K562 (cell line): ENCODE results near the gene SLC17A9. TPM values are rescaled to one million over a fixed set of nuclear protein-coding genes. Genes with fewer than 3 reads are reported as not detected.

Experiments
- ATAC-seq: fragments of 200-7000 bp; cut with Tn5 transposase; 3 replicates; pipeline ENCODE4 v1.9.1; 2020; ENCODE audit warnings: moderate library complexity
- BruUV-seq: library from RNA; stranded (reverse); fragments of 400-500 nt; replicated peaks from 2 replicates; lab custom pipeline; 2021; lab: Mats Ljungman, UMichigan
- CTCF ChIA-PET: fragments of 300-600 bp; formaldehyde crosslinking; extraction: SDS; loops from one replicate; lab custom pipeline; 2021; ENCODE audit warnings: low intra/inter-chr PET ratio; lab: Yijun Ruan, JAX
- POLR2A ChIA-PET: fragments of 300-600, 350-650 bp; sonication (Branson Sonifier 250); formaldehyde crosslinking; extraction: SDS; loops from one replicate; lab custom pipeline; 2021; ENCODE audit warnings: antibody characterized with exemption, inconsistent platforms; lab: Yijun Ruan, JAX
- DNase-seq, 4 experiments: peaks; one replicate each; pipeline versions ENCODE4 v3.0.0 to v3.0.0-alpha.2; 2011 to 2018; ENCODE audit warnings: low spot score in 3 of 4, mixed read lengths in 3 of 4; ENCODE audit errors: extremely low read depth in 1 of 4
- FAIRE-seq: peaks from 2 replicates; lab custom pipeline; 2011; peaks lifted over from hg19 to GRCh38; lab: Jason Lieb, UNC
- H2AFZ ChIP-seq: 2 replicates; pipeline ENCODE4 v1.6.0; 2011; ENCODE audit warnings: low read depth, low read length, control low read depth, inconsistent platforms
- H3K27ac ChIP-seq: fragments of 200-600 bp; 3 replicates; pipeline ENCODE4 v1.8.0; 2011; ENCODE audit warnings: low read depth, mild to moderate bottlenecking, control low read depth, inconsistent platforms, low read length, moderate library complexity, mixed read lengths; ENCODE audit errors: extremely low read depth
- H3K27me3 ChIP-seq, 2 experiments: fragments of 300-600 bp in 1 of 2; 2 replicates in 1 of 2; 3 replicates in 1 of 2; pipeline versions ENCODE4 v1.6.0 to v1.8.0; 2011; ENCODE audit warnings: inconsistent platforms in 2 of 2, low read length in 2 of 2, mild to moderate bottlenecking in 1 of 2, mixed read lengths in 1 of 2, moderate library complexity in 1 of 2; ENCODE audit not compliant: control insufficient read depth in 2 of 2, insufficient read depth in 2 of 2
- H3K36me3 ChIP-seq: fragments of 300-600 bp; 3 replicates; pipeline ENCODE4 v1.8.0; 2011; ENCODE audit warnings: mild to moderate bottlenecking, low read length, inconsistent platforms; ENCODE audit not compliant: control insufficient read depth, insufficient read depth
- H3K4me1 ChIP-seq, 2 experiments: fragments of 200-600 bp in 1 of 2; replicated peaks in 1 of 2; 2 replicates in 1 of 2; 3 replicates in 1 of 2; pipeline versions ENCODE4 v1.5.1 to v1.8.0; 2011; ENCODE audit warnings: inconsistent platforms in 2 of 2, low read length in 2 of 2, mild to moderate bottlenecking in 1 of 2, mixed read lengths in 1 of 2, moderate library complexity in 1 of 2; ENCODE audit not compliant: control insufficient read depth in 2 of 2, insufficient read depth in 2 of 2
- H3K4me2 ChIP-seq: 2 replicates; pipeline ENCODE4 v1.6.1; 2011; ENCODE audit warnings: low read length, control low read depth, inconsistent platforms, mixed read lengths; ENCODE audit not compliant: insufficient read depth
- H3K4me3 ChIP-seq: fragments of 200-600 bp; sonication (generic), shearing (Covaris generic); 2 replicates; pipeline ENCODE4 v1.5.1; 2016; ENCODE audit warnings: control low read depth, inconsistent platforms
- H3K79me2 ChIP-seq: fragments of 200-600 bp; 3 replicates; pipeline ENCODE4 v1.8.0; 2011; ENCODE audit warnings: low read length, inconsistent platforms; ENCODE audit not compliant: control insufficient read depth, insufficient read depth
- H3K9ac ChIP-seq, 2 experiments: 2 replicates each; pipeline versions ENCODE4 v1.6.0 to v1.6.1; 2011; ENCODE audit warnings: low read depth in 2 of 2, low read length in 2 of 2, control low read depth in 1 of 2, inconsistent platforms in 1 of 2, mild to moderate bottlenecking in 1 of 2, mixed read lengths in 1 of 2; ENCODE audit not compliant: insufficient read depth in 1 of 2
- H3K9me1 ChIP-seq: one replicate; pipeline ENCODE4 v1.6.0; 2011; ENCODE audit warnings: inconsistent platforms, mild to moderate bottlenecking, low read length, moderate library complexity; ENCODE audit not compliant: control insufficient read depth, insufficient read depth
- H3K9me3 ChIP-seq: replicated peaks from 2 replicates; pipeline ENCODE4 v1.5.1; 2011; ENCODE audit warnings: low read depth, low read length, inconsistent platforms; ENCODE audit not compliant: control insufficient read depth, insufficient read depth
- H4K20me1 ChIP-seq: replicated peaks from 2 replicates; pipeline ENCODE4 v1.6.1; 2011; ENCODE audit warnings: low read length, inconsistent platforms, mixed read lengths; ENCODE audit not compliant: control insufficient read depth, insufficient read depth
- ARID2 ChIP-seq: fragments of 450-650 bp; IDR thresholded peaks from 2 replicates; pipeline ENCODE4 v1.6.1; 2017; ENCODE audit warnings: antibody characterized with exemption, mild to moderate bottlenecking
- ARNT ChIP-seq, 2 experiments: fragments of 450-650 bp; IDR thresholded peaks; 2 replicates each; pipeline ENCODE4 v1.6.1; 2016; ENCODE audit warnings: mild to moderate bottlenecking in 1 of 2
- CBX8 ChIP-seq: fragments of 200-600 bp; sonication (generic); IDR thresholded peaks from 2 replicates; pipeline ENCODE4 v1.6.1; 2012; ENCODE audit warnings: borderline replicate concordance, mixed run types, low read depth, mild to moderate bottlenecking, moderate library complexity, mixed read lengths, low read length, control low read depth, inconsistent platforms; ENCODE audit not compliant: poor library complexity, severe bottlenecking; ENCODE audit errors: extremely low read depth
- EWSR1 ChIP-seq: fragments of 450-650 bp; IDR thresholded peaks from 2 replicates; pipeline ENCODE4 v1.6.1; 2018; ENCODE audit warnings: borderline replicate concordance, mild to moderate bottlenecking, low read depth, moderate library complexity; ENCODE audit not compliant: partially characterized antibody
- FOXK1 ChIP-seq: sonication (generic); formaldehyde crosslinking; IDR thresholded peaks from 2 replicates; pipeline ENCODE4 v1.8.0; 2022; ENCODE audit warnings: missing genetic modification reagents, mild to moderate bottlenecking, borderline replicate concordance
- FUS ChIP-seq: fragments of 200-400 bp; formaldehyde crosslinking; optimal IDR thresholded peaks from 2 replicates; pipeline ENCODE3; 2017; ENCODE audit warnings: low read depth, low read length
- TAF9B ChIP-seq: fragments of 450-650 bp; IDR thresholded peaks from 2 replicates; pipeline ENCODE4 v1.6.1; 2018; ENCODE audit warnings: mild to moderate bottlenecking; ENCODE audit not compliant: partially characterized antibody
- TGIF2 ChIP-seq: sonication (generic); formaldehyde crosslinking; IDR thresholded peaks from 2 replicates; pipeline ENCODE4 v1.8.1; 2022; ENCODE audit warnings: mild to moderate bottlenecking, missing genetic modification reagents, moderate library complexity
- ZNF175 ChIP-seq: fragments of 200-800 bp; sonication (Bioruptor generic); IDR thresholded peaks from 2 replicates; pipeline ENCODE4 v1.6.1; 2016; ENCODE audit warnings: low read depth, mild to moderate bottlenecking, missing genetic modification characterization, missing compliant biosample characterization
- ZNF311 ChIP-seq: fragments of 250-450 bp; sonication (Bioruptor Pico); IDR thresholded peaks from 2 replicates; pipeline ENCODE4 v1.4.0; 2020; ENCODE audit warnings: mild to moderate bottlenecking, moderate library complexity
- ZNF76 ChIP-seq: fragments of 250-450 bp; sonication (Bioruptor Pico); IDR thresholded peaks from 2 replicates; pipeline ENCODE4 v1.4.0; 2020; ENCODE audit warnings: mild to moderate bottlenecking, moderate library complexity, borderline replicate concordance
- WGBS: fragments of 100-300 bp; shearing (Covaris generic); methylation state at CpG from one replicate; pipeline ENCODE4 v1.1.6; 2016; ENCODE audit warnings: low coverage, mixed read lengths; ENCODE audit not compliant: insufficient coverage; ENCODE audit errors: missing lambda C conversion rate; 5-methylcytosine and 5-hydroxymethylcytosine counted together
- in situ Hi-C: fragments of 300-500 bp; cut with MboI; formaldehyde crosslinking; loops from 4 replicates; pipeline ENCODE4 v1.15.0; 2018; ENCODE audit warnings: inconsistent platforms, mixed read lengths
- intact Hi-C: fragments of 100-400 bp; cut with micrococcal nuclease; formaldehyde crosslinking; loops from 2 replicates; pipeline ENCODE4 v1.14.2; 2022
- polyA plus RNA-seq, 8 experiments: library from polyadenylated mRNA; depleted of rRNA in 4 of 8; stranded (reverse) in 5 of 8; unstranded in 3 of 8; fragments of >200 nt; fragmentation: Nextera tagmentation in 2 of 8; fragmentation: Illumina TruSeq in 1 of 8; extraction: Ambion mirVana in 2 of 8; extraction: Trizol in 1 of 8; gene quantifications; 2 replicates each; pipeline versions ENCODE4 v1.2.1 to v1.2.3, GENCODE V29; 2011 to 2014; ENCODE audit warnings: inconsistent platforms in 1 of 8, missing spikeins in 1 of 8
- total RNA-seq, 7 experiments: library from RNA; depleted of rRNA in 6 of 7; stranded (reverse); fragments of >200 nt in 6 of 7; fragmentation: Illumina TruSeq in 2 of 7; extraction: Trizol in 2 of 7; gene quantifications; 2 replicates each; pipeline versions ENCODE4 v1.2.1 to v1.2.3, GENCODE V29; 2011 to 2021; ENCODE audit warnings: low replicate concordance in 1 of 7
- TF ChIP-seq, protein P1 (sequence below): fragments of 250-450 bp; sonication (Bioruptor Pico); IDR thresholded peaks from 2 replicates; pipeline ENCODE4 v1.5.0; 2021
- TF ChIP-seq, protein P2 (sequence below), 2 experiments: fragments of 450-650 bp; IDR thresholded peaks; 2 replicates each; pipeline ENCODE4 v1.6.1; 2016; ENCODE audit warnings: mild to moderate bottlenecking in 2 of 2, borderline replicate concordance in 1 of 2, low read depth in 1 of 2, moderate library complexity in 1 of 2

Gene SLC17A9
- total and polyA plus RNA-seq, 9 of the 15 experiments (the other 6 are each of a cell fraction or from before 2014, with no cell fraction given): 0.04 to 0.31 TPM; not detected in 7

DNA sequence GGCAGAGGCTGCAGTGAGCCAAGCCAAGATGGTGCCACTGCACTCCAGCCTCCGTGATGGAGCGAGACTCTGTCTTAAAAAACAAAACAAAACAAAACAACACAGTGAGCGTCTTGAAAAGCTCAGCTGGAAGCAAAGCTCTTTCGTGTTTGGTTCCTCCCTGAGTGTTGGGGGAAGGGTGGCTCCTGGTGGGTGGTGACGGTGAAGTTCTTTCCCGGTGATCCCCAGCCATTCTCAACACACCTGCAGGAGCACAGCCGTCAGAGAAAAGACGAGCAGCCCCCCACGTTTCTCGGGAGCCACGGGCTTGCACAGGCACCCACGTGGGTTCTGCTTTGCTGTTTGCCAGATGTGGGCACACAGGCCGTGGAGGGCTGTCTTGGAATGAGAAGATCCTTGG is 51.0 kb downstream of the SLC17A9 start:
- Histone ChIP-seq H3K9ac (no peak overlapping the region; a peak in 1 of 4 replicates), H3K36me3 (no peaks in the 10 kb centered on the region), H3K4me1 (peaks cover 0 to 18% of the 10 kb centered on the region in 2 experiments; a peak in 2 of 5 replicates), H3K27ac (no peak overlapping the region), H4K20me1 (peaks cover 16% of the 10 kb centered on the region), H2AFZ (no peak overlapping the region), H3K4me3 (no peak overlapping the region), H3K27me3 (peaks cover 37 to 68% of the 10 kb centered on the region in 2 experiments), H3K9me1 (no peaks in the 10 kb centered on the region), H3K79me2 (no peaks in the 10 kb centered on the region), H3K9me3 (no peaks in the 10 kb centered on the region), H3K4me2 (no peak overlapping the region)
- FAIRE-seq (no peak), ATAC-seq (no peak), DNase-seq (no peak)
- ChIA-PET POLR2A (interaction anchor here (0.7 kb wide), 1 partner anchor 780 kb away, joined by 3 read pairs; no protein-coding TSS in a partner anchor), CTCF (no interaction called here)
- intact Hi-C loops (no loop called here), in situ Hi-C loops (no loop called here)
- 3% methylated on average over 13 of the region's 13 CpGs for WGBS
- no TSS peak for BruUV-seq
- TF ChIP-seq ZNF76 (no peak), TAF9B (no peak), FUS (no peak), FOXK1 (CRISPR knock-in tag) (no peak), TGIF2 (CRISPR knock-in tag) (no peak), ZNF175 (CRISPR knock-in tag) (no peak), CBX8 (no peak), ZNF311 (CRISPR knock-in tag) (no peak), ARNT (IDR thresholded peaks at IDR 0.05) (no peak), EWSR1 (no peak), ARID2 (no peak)
- TF ChIP-seq, protein P1, sequence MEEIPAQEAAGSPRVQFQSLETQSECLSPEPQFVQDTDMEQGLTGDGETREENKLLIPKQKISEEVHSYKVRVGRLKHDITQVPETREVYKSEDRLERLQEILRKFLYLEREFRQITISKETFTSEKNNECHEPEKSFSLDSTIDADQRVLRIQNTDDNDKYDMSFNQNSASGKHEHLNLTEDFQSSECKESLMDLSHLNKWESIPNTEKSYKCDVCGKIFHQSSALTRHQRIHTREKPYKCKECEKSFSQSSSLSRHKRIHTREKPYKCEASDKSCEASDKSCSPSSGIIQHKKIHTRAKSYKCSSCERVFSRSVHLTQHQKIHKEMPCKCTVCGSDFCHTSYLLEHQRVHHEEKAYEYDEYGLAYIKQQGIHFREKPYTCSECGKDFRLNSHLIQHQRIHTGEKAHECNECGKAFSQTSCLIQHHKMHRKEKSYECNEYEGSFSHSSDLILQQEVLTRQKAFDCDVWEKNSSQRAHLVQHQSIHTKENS (CRISPR knock-in tag): no peak
- TF ChIP-seq, protein P2, sequence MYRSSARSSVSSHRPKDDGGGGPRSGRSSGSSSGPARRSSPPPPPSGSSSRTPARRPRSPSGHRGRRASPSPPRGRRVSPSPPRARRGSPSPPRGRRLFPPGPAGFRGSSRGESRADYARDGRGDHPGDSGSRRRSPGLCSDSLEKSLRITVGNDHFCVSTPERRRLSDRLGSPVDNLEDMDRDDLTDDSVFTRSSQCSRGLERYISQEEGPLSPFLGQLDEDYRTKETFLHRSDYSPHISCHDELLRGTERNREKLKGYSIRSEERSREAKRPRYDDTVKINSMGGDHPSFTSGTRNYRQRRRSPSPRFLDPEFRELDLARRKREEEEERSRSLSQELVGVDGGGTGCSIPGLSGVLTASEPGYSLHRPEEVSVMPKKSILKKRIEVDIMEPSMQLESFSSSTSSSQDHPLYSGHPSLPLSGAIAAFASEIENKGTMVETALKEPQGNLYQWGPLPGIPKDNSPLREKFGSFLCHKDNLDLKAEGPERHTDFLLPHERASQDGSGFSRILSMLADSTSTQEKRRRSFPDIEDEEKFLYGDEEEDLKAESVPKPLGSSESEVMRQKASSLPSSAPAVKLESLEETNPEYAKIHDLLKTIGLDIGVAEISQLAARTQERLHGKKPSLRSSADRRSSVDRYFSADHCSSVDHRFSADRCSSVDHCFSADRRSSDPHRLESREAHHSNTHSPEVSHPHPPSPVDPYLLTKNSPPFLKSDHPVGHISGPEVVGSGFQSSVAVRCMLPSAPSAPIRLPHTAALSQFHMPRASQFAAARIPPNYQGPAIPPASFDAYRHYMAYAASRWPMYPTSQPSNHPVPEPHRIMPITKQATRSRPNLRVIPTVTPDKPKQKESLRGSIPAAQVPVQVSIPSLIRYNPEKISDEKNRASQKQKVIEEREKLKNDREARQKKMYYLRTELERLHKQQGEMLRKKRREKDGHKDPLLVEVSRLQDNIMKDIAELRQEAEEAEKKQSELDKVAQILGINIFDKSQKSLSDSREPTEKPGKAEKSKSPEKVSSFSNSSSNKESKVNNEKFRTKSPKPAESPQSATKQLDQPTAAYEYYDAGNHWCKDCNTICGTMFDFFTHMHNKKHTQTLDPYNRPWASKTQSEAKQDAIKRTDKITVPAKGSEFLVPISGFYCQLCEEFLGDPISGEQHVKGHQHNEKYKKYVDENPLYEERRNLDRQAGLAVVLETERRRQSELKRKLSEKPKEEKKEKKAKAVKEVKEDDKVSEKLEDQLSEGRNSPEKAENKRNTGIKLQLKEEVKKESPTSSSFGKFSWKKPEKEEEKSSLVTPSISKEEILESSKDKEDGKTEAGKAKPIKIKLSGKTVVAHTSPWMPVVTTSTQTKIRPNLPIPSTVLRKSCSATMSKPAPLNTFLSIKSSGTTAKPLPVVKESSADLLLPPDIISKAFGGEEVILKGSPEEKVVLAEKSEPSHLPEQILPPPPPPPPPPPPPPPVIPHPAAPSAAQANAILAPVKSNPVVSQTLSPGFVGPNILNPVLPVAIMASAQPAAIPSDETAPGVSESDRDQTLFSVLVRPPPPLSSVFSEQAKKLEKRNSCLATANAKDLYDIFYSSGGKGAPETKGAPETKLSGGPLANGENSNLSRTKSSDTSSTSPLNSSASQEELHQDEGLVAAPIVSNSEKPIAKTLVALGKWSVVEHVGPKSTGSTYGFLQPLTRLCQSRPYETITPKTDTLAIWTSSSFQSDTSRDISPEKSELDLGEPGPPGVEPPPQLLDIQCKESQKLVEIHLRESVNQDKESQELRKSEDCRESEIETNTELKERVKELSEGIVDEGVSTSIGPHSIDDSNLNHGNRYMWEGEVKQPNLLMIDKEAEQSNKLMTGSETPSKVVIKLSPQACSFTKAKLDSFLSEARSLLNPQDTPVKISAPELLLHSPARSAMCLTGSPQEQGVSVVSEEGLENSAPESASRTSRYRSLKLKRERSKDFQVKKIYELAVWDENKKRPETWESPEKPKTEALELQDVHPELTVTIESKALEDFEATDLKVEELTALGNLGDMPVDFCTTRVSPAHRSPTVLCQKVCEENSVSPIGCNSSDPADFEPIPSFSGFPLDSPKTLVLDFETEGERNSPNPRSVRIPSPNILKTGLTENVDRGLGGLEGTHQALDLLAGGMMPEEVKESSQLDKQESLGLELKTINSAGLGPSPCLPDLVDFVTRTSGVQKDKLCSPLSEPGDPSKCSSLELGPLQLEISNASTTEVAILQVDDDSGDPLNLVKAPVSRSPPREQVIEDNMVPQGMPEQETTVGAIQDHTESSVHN (IDR thresholded peaks at IDR 0.05; ENCODE audit: borderline replicate concordance in 1 of 2, low read depth in 1 of 2): no peak
